ENCODE data around the gene KIF22.
"Not testable (repeated sequence)": the region's sequence is repeated elsewhere in the genome, so short reads cannot be mapped to it uniquely, and the experiment has no call there.

Gene KIF22

GRCh38 chr16:29745853-29746345, 44.7 kb upstream of the KIF22 start, which contains the start of gene C16orf54:
Gene C16orf54, minus strand, starts transcription at chr16:29745990. Its CDS starts 1,039 bp downstream, at chr16:29744951.
- no peak for TF ChIP-seq CTCF (IDR thresholded peaks at IDR 0.05; ENCODE audit: borderline replicate concordance, insufficient read depth, low read depth, low read length)
- peak within 1 kb of the TSS; percentile 44 for H3K4me3 ChIP-seq (ENCODE audit: low read depth, low read length)

- H3K4me3 ChIP-seq (ENCODE audit: low read depth, low read length) = not testable (repeated sequence)
These were observed 44.0 kb upstream of the KIF22 start for GRCh38 chr16:29746518-29746917.

GRCh38 chr16:29747947-29748759, 42.4 kb upstream of the KIF22 start:
- no peak for TF ChIP-seq CTCF (IDR thresholded peaks at IDR 0.05; ENCODE audit: borderline replicate concordance, insufficient read depth, low read depth, low read length)
- no peak overlapping the region for H3K4me3 ChIP-seq (ENCODE audit: low read depth, low read length)

GRCh38 chr16:29748760-29749149, 41.8 kb upstream of the KIF22 start:
- not testable (repeated sequence) for H3K4me3 ChIP-seq (ENCODE audit: low read depth, low read length)

- TF ChIP-seq CTCF (IDR thresholded peaks at IDR 0.05; ENCODE audit: borderline replicate concordance, insufficient read depth, low read depth, low read length) = no peak
- no peak overlapping the region for H3K4me3 ChIP-seq (ENCODE audit: low read depth, low read length)
These were observed 37.0 kb upstream of the KIF22 start for GRCh38 chr16:29753516-29753915.

- TF ChIP-seq CTCF (IDR thresholded peaks at IDR 0.05; ENCODE audit: borderline replicate concordance, insufficient read depth, low read depth, low read length) = no peak
These were observed 33.9 kb upstream of the KIF22 start for GRCh38 chr16:29756654-29757053.

GRCh38 chr16:29757086-29757485, 33.5 kb upstream of the KIF22 start:
- H3K4me3 ChIP-seq (ENCODE audit: low read depth, low read length) = not testable (repeated sequence)

More at GRCh38 chr16:29756654-29757053, 33.9 kb upstream of the KIF22 start:
- H3K4me3 ChIP-seq (ENCODE audit: low read depth, low read length) = no peak overlapping the region

GRCh38 chr16:29757950-29758466, 32.5 kb upstream of the KIF22 start:
- no peak overlapping the region for H3K4me3 ChIP-seq (ENCODE audit: low read depth, low read length)
- no peak for TF ChIP-seq CTCF (IDR thresholded peaks at IDR 0.05; ENCODE audit: borderline replicate concordance, insufficient read depth, low read depth, low read length)
